ENCODE data around the gene SPATA9. TPM values are rescaled to one million over a fixed set of nuclear protein-coding genes. Genes with fewer than 3 reads are reported as not detected.

Gene SPATA9
- total and polyA plus RNA-seq, 2 of the 8 experiments (the other 6 are each of a cell fraction or from before 2014, with no cell fraction given): not detected

DNA sequence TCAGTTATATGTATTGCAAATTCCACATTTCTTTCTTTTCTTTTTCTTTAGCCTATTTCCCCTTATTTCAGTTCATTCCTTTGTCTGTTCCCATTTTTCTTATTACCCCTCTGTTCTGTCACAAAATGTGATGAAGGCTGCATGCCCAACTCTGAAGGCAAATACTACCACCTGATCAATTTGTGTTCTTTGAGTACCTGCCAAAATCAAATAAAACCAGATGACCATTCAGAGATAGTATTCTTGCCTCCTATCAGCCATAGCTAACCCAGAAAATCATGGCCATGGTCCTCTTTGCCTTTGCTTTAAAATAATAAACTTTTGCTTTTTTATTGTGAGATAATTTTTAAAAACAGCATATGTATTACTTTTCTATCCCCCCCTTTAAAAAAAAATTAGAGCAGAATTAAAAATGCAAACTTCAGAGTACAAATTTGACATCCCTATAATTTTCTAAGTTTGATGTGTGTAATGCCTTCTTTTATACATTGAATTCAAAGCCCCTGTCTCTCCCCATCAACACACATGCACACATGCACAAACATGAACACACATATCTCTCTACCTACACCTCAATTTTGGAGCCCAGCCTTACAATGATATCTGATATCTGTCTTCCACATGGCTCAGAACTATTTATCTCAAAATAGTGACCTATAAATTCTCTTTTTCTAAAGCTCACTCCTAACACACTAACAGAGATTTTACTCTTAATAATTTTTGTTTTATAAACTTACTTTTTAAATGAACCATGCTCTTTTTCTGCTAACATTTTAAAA lies 32.8 kb downstream of the SPATA9 start (continued):
- TF ChIP-seq FOSL1 (IDR thresholded peaks at IDR 0.05; ENCODE audit: insufficient read depth, low read depth, low read length) (no peak), SP1 (IDR thresholded peaks at IDR 0.05; ENCODE audit: low read depth, low read length) (no peak), EZH2 (IDR thresholded peaks at IDR 0.05; ENCODE audit: low read depth, low read length, severe bottlenecking) (no peak), CBX5 (IDR thresholded peaks at IDR 0.05; ENCODE audit: low read depth, low read length) (no peak), PHF8 (conservative IDR thresholded peaks at IDR 0.05; ENCODE audit: low read depth, low read length) (no peak), BRCA1 (IDR thresholded peaks at IDR 0.05; ENCODE audit: low read depth, low read length) (no peak), KDM4A (IDR thresholded peaks at IDR 0.05; ENCODE audit: low read depth, low read length, severe bottlenecking) (no peak), TEAD4 (IDR thresholded peaks at IDR 0.05; ENCODE audit: low read depth, low read length) (no peak), GTF2F1 (IDR thresholded peaks at IDR 0.05; ENCODE audit: borderline replicate concordance, low read depth, low read length) (no peak)
- TF ChIP-seq, protein P1, sequence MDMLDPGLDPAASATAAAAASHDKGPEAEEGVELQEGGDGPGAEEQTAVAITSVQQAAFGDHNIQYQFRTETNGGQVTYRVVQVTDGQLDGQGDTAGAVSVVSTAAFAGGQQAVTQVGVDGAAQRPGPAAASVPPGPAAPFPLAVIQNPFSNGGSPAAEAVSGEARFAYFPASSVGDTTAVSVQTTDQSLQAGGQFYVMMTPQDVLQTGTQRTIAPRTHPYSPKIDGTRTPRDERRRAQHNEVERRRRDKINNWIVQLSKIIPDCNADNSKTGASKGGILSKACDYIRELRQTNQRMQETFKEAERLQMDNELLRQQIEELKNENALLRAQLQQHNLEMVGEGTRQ (IDR thresholded peaks at IDR 0.05; ENCODE audit: low read length): no peak
- TF ChIP-seq, protein P2, sequence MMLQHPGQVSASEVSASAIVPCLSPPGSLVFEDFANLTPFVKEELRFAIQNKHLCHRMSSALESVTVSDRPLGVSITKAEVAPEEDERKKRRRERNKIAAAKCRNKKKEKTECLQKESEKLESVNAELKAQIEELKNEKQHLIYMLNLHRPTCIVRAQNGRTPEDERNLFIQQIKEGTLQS (IDR thresholded peaks at IDR 0.05; ENCODE audit: insufficient read depth, low read depth, low read length): no peak
